UCSD-AML1 (cell line): ENCODE measurements around the gene TBC1D22A.

ENCODE experiments used
- DNase-seq: peaks from one replicate; lab custom pipeline; 2025; ENCODE audit not compliant: unreplicated experiment; lab: John Stamatoyannopoulos, UW

Gene TBC1D22A

GRCh38 chr22:47203554-47203991, 441.1 kb downstream of the TBC1D22A start:
- no peak for DNase-seq

- DNase-seq = no peak
Measured at GRCh38 chr22:47204002-47204979, 441.8 kb downstream of the TBC1D22A start.

- DNase-seq = no peak
Measured at GRCh38 chr22:47205081-47205491, 442.6 kb downstream of the TBC1D22A start.

GRCh38 chr22:47205554-47205953, 443.1 kb downstream of the TBC1D22A start:
- no peak for DNase-seq

GRCh38 chr22:47206164-47206563, 443.7 kb downstream of the TBC1D22A start:
- DNase-seq = no peak

- DNase-seq = no peak
Measured at GRCh38 chr22:47206666-47207218, 444.3 kb downstream of the TBC1D22A start.

GRCh38 chr22:47207387-47207786, 444.9 kb downstream of the TBC1D22A start:
- no peak for DNase-seq

- DNase-seq = no peak
Measured at GRCh38 chr22:47207846-47208554, 445.6 kb downstream of the TBC1D22A start.

- DNase-seq = no peak
Measured at GRCh38 chr22:47208630-47209029, 446.2 kb downstream of the TBC1D22A start.

GRCh38 chr22:47209040-47209514, 446.6 kb downstream of the TBC1D22A start:
- no peak for DNase-seq

GRCh38 chr22:47209547-47210023, 447.1 kb downstream of the TBC1D22A start:
- DNase-seq = no peak

- no peak for DNase-seq
Measured at GRCh38 chr22:47210112-47210657, 447.7 kb downstream of the TBC1D22A start.

GRCh38 chr22:47210686-47211085, 448.2 kb downstream of the TBC1D22A start:
- DNase-seq = no peak

- peak; percentile 45 for DNase-seq
Measured at GRCh38 chr22:47213571-47214230, 451.3 kb downstream of the TBC1D22A start.

GRCh38 chr22:47215851-47216250, 453.4 kb downstream of the TBC1D22A start:
- no peak for DNase-seq

GRCh38 chr22:47218671-47219070, 456.2 kb downstream of the TBC1D22A start:
- DNase-seq = no peak

- DNase-seq = no peak
Measured at GRCh38 chr22:47219789-47220188, 457.3 kb downstream of the TBC1D22A start.

GRCh38 chr22:47220752-47221151, 458.3 kb downstream of the TBC1D22A start:
- DNase-seq = no peak

- DNase-seq = no peak
Measured at GRCh38 chr22:47221840-47222615, 459.6 kb downstream of the TBC1D22A start.
